ENCODE measurements around the gene WDR45B. TPM values are rescaled to one million over a fixed set of nuclear protein-coding genes. Genes with fewer than 3 reads are reported as not detected.

Gene WDR45B
- total RNA-seq, 1 experiment from 2014 or later = 167 TPM

- DNase-seq = no peak
- Histone ChIP-seq H3K27me3 (no peaks in the 10 kb centered on the region), H3K36me3 (peaks cover 46% of the 10 kb centered on the region), H3K27ac (no peak overlapping the region), H3K4me3 (no peak overlapping the region), H3K4me1 (peaks cover 8% of the 10 kb centered on the region), H3K9me3 (replicated peaks) (no peaks in the 10 kb centered on the region)
Measured at GRCh38 chr17:82566129-82566960, 81.9 kb downstream of the WDR45B start.

- DNase-seq = no peak
- H3K4me3 ChIP-seq = no peak overlapping the region
- no peaks in the 10 kb centered on the region for H3K27me3 ChIP-seq
- H3K36me3 ChIP-seq = peaks cover 38% of the 10 kb centered on the region
- peaks cover 9% of the 10 kb centered on the region for H3K4me1 ChIP-seq
- H3K27ac ChIP-seq = no peak overlapping the region
- H3K9me3 ChIP-seq (replicated peaks) = no peaks in the 10 kb centered on the region
Measured at GRCh38 chr17:82565551-82565950, 82.7 kb downstream of the WDR45B start.

Other genes with a start within 250 kb of the WDR45B start
- gene HEXD, start 230.1 kb downstream of the WDR45B start, total RNA-seq (2014; rRNA removed; shearing (Covaris generic)) = 8.9 and 14.2 TPM in 2 replicates
- 142 and 144 TPM in 2 replicates for gene OGFOD3, start 229.9 kb downstream of the WDR45B start, total RNA-seq (2014; rRNA removed; shearing (Covaris generic))
- gene CYBC1, start 197.7 kb downstream of the WDR45B start, total RNA-seq (2014; rRNA removed; shearing (Covaris generic)) = 62.8 and 69.7 TPM in 2 replicates
- 150 and 156 TPM in 2 replicates for gene NARF, start 189.7 kb downstream of the WDR45B start, total RNA-seq (2014; rRNA removed; shearing (Covaris generic))
- 87.6 and 95.0 TPM in 2 replicates for gene FOXK2, start 128.7 kb downstream of the WDR45B start, total RNA-seq (2014; rRNA removed; shearing (Covaris generic))
- gene RAB40B, start 50.3 kb upstream of the WDR45B start, total RNA-seq (2014; rRNA removed; shearing (Covaris generic)) = 14.6 and 17.2 TPM in 2 replicates
- 58.0 and 60.9 TPM in 2 replicates for gene FN3KRP, start 68.3 kb upstream of the WDR45B start, total RNA-seq (2014; rRNA removed; shearing (Covaris generic))
- 0.79 and 2.1 TPM in 2 replicates for gene FN3K, start 87.2 kb upstream of the WDR45B start, total RNA-seq (2014; rRNA removed; shearing (Covaris generic))
- 172 and 181 TPM in 2 replicates for gene TBCD, start 103.6 kb upstream of the WDR45B start, total RNA-seq (2014; rRNA removed; shearing (Covaris generic))
- gene ZNF750, start 191.6 kb upstream of the WDR45B start, total RNA-seq (2014; rRNA removed; shearing (Covaris generic)) = not detected in 2 replicates

All from SJCRH30 (cell line).